Upper lobe of left lung (tissue), 4 donors: ENCODE results near the gene PRKRA.

ENCODE experiments used
- EP300 ChIP-seq, 4 donors: sonication (generic); formaldehyde crosslinking; IDR thresholded peaks; one replicate each; pipeline ENCODE4 v1.5.1; 2017; ENCODE audit warnings: antibody characterized with exemption in 4 of 4, control low read depth in 2 of 4
- POLR2AphosphoS5 ChIP-seq, 2 donors: sonication (generic); formaldehyde crosslinking; IDR thresholded peaks; one replicate each; pipeline ENCODE4 v1.5.1; 2017; ENCODE audit warnings: antibody characterized with exemption in 2 of 2

DNA sequence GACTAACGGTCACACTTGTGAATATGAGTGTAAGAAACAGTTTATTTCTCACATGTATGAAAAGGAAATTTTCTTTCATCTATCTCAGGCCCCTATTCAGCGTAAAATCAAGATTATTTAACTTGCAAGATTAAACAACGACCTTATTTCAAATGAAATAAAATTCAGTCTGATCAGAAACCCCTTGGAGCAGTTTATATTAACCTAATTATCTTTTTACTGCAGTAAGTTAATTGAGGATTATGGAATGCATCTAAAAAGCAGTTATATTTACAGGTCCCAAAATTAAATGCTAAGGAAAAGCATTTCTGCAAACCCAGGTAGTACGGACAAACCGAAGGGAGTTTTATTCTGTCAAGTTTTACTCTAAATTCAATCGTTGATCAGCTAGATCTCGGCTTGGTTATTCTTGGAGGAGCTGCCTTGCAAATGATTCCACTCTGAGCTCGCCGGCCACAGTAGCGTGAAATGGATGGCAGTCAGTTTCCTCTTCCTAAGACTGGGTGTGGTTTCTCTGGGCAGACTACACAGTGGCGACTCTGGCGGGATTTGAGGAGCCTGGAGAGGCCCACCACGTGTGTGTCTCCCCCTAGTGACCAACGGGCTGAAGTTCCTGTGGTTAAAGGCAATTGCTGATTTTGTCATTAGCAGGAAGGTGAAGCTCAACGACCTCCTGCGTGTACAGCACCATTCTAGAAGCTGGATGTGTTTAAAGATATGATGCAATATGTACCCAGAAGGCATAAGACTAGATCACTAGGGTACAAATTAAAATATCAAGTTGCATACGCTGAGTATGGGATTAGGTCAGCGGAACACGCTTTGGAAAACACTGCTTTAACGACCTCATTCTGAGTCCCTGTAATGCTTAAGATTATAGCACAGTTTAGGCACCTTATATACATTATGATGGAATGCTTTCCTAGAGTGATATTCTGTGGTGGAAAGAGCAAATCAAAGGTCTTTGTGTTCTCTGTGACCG, 36.4 kb downstream of the PRKRA start:
- TF ChIP-seq EP300 (IDR thresholded peaks at IDR 0.05), result no peak
- TF ChIP-seq POLR2AphosphoS5 (IDR thresholded peaks at IDR 0.05), result peak; percentile 19 to 69
